ENCODE data around the gene ZNF467. TPM values are rescaled to one million over a fixed set of nuclear protein-coding genes. Genes with fewer than 3 reads are reported as not detected.

Gene ZNF467
- total and polyA plus RNA-seq, 2 donors (not counting 3 experiments of a cell fraction or from before 2014, with no cell fraction given) = 4.2 to 8.9 TPM

DNA sequence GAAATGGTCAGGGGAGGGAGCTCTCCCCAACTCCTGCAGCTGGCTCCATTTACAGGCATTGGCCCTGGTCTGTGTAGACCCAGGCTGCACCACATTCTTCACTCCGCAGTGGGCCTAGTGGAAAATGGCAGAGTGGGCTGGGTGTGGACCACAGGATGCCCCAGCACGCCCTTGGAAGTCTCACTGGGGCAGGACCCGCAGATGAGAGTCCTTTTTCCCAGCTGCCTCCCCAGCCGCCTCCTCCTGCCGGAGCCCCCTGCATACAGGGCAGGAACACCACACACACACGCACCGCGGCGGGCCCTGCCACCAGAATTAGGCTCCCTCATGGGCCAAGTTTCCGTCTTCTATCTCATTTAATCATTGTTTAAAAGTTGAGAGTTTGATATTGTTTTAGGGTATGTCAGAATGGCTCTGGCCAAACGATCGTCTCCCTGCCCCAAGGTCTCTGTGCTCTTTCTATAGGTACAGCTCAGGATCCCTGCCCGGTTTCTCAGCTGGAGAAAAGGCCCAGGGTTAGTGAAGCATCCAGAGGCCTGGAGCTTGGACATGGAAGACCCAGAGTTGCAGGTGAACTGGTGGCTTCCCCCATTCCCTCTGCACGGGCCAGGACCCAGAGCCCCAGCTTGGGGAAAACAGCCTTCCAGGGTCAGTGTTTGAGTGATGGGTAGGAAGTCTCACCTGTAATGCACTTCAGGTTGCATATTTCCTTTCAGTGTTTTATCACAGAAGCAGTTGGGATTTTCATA is 42.0 kb downstream of the ZNF467 start:
- ChIA-PET CTCF (interaction anchor here (5.4 kb wide), 1 partner anchor 10 kb away, joined by 39 read pairs; no protein-coding TSS in a partner anchor), POLR2A (no interaction called here)
- H2AFZ ChIP-seq (ENCODE audit: low read depth, low read length) = no peak overlapping the region
- H3K9ac ChIP-seq (replicated peaks; ENCODE audit: extremely low read depth, insufficient read depth, low read length) = no peak overlapping the region
- intact Hi-C loops (cut with micrococcal nuclease) (no loop called here), dilution Hi-C loops (cut with MboI; ENCODE audit: extremely low pct_ligation_motif_present, low sequenced_read_pairs) (no loop called here)
- H3K9me1 ChIP-seq (replicated peaks; ENCODE audit: control insufficient read depth, extremely low read depth, insufficient read depth, low read length) = no peaks in the 10 kb centered on the region
- no peak for TF ChIP-seq GATA2 (IDR thresholded peaks at IDR 0.05; ENCODE audit: insufficient read depth, insufficient read length, low read depth, low read length)
- no peak for TF ChIP-seq POLR2AphosphoS5 (IDR thresholded peaks at IDR 0.05; ENCODE audit: insufficient read depth, low read depth, low read length)
- peaks cover 0 to 14% of the 10 kb centered on the region in 2 experiments for H3K36me3 ChIP-seq (ENCODE audit: control insufficient read depth in 2 of 2, extremely low read depth in 1 of 2, insufficient read depth in 2 of 2, low read length in 2 of 2)
- H3K9me3 ChIP-seq (replicated peaks; ENCODE audit: control insufficient read depth, insufficient read depth, low read length) = no peaks in the 10 kb centered on the region
- no TSS peak for BruUV-seq (replicated peaks)
- H3K4me3 ChIP-seq (replicated peaks in 1 of 3; ENCODE audit: insufficient read depth in 1 of 3, low read depth in 1 of 3, low read length in 3 of 3) = no peak overlapping the region
- H3K27ac ChIP-seq (ENCODE audit: insufficient read depth, low read depth, low read length) = no peak overlapping the region
- no peaks in the 10 kb centered on the region for H4K20me1 ChIP-seq (replicated peaks; ENCODE audit: control insufficient read depth, extremely low read depth, insufficient read depth, low read length)
- no peak overlapping the region for H3K4me2 ChIP-seq (ENCODE audit: insufficient read depth, low read length)
- no peaks in the 10 kb centered on the region for H3K79me2 ChIP-seq (ENCODE audit: control insufficient read depth, insufficient read depth, low read length)
- no peak for DNase-seq (ENCODE audit: low read depth, low spot score)
- H3K4me1 ChIP-seq (ENCODE audit: control insufficient read depth, extremely low read depth, insufficient read depth, low read length) = no peaks in the 10 kb centered on the region
- no peaks in the 10 kb centered on the region for H3K27me3 ChIP-seq (ENCODE audit: control insufficient read depth in 2 of 2, insufficient read depth in 2 of 2, low read length in 2 of 2)
- no peak for FAIRE-seq

DNA sequence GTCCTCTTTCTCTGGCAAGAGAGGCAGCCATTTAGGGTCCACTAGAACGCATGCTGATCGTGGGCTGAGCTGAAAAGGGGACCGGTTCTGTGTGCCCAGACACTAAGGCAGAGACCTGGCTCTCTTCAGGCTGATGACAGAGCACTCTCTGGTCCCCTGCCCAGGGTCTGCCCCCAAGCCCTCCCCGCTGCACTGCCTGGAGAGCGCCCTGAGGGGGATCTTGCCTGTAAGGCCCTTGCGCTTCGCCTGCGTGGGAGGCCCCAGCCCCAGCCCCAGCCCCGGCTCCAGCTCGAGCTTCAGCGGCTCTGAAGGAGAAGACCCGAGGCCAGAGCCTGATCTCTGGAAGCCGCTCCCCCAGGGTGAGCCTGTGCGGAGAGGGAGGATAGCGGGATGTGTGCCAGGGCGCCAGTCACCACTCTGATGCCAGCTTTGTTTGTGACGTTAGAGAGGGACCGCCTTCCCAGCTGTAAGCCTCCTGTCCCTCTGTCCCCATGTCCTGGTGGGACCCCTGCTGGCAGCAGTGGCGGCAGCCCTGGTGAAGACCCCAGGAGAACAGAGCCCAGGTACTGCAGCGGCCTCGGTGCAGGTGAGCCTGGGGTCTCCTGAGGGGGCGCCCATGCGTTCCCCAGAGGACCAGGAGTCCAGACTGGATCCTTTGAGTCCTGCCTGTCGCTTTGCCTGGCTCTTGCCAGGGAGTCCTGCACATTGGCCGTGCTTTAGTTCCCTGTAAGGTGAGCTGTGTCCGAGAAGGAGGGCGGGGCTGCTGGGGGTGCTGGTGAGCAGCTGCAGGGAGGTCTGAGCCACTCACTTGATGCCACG is 43.2 kb downstream of the ZNF467 start:
- Histone ChIP-seq H3K9me1 (replicated peaks; ENCODE audit: control insufficient read depth, extremely low read depth, insufficient read depth, low read length) (no peaks in the 10 kb centered on the region), H3K9me3 (replicated peaks; ENCODE audit: control insufficient read depth, insufficient read depth, low read length) (no peaks in the 10 kb centered on the region), H3K36me3 (ENCODE audit: control insufficient read depth in 2 of 2, extremely low read depth in 1 of 2, insufficient read depth in 2 of 2, low read length in 2 of 2) (peaks cover 0 to 14% of the 10 kb centered on the region in 2 experiments), H3K4me2 (ENCODE audit: insufficient read depth, low read length) (no peak overlapping the region), H3K9ac (replicated peaks; ENCODE audit: extremely low read depth, insufficient read depth, low read length) (no peak overlapping the region), H3K4me1 (ENCODE audit: control insufficient read depth, extremely low read depth, insufficient read depth, low read length) (no peaks in the 10 kb centered on the region), H2AFZ (ENCODE audit: low read depth, low read length) (no peak overlapping the region), H3K79me2 (ENCODE audit: control insufficient read depth, insufficient read depth, low read length) (no peaks in the 10 kb centered on the region), H3K27me3 (ENCODE audit: control insufficient read depth in 2 of 2, insufficient read depth in 2 of 2, low read length in 2 of 2) (no peaks in the 10 kb centered on the region), H3K27ac (ENCODE audit: insufficient read depth, low read depth, low read length) (no peak overlapping the region), H3K4me3 (replicated peaks in 1 of 3; ENCODE audit: insufficient read depth in 1 of 3, low read depth in 1 of 3, low read length in 3 of 3) (no peak overlapping the region), H4K20me1 (replicated peaks; ENCODE audit: control insufficient read depth, extremely low read depth, insufficient read depth, low read length) (no peaks in the 10 kb centered on the region)
- CTCF ChIA-PET = interaction anchor here (1.1 to 5.4 kb wide), 2 partner anchors 11 to 14 kb away, joined by 3 to 39 read pairs; no protein-coding TSS in a partner anchor
- FAIRE-seq (no peak), DNase-seq (ENCODE audit: low read depth, low spot score) (no peak)
- dilution Hi-C loops (cut with MboI; ENCODE audit: extremely low pct_ligation_motif_present, low sequenced_read_pairs) (no loop called here), intact Hi-C loops (cut with micrococcal nuclease) (no loop called here)
- TF ChIP-seq GATA2 (IDR thresholded peaks at IDR 0.05; ENCODE audit: insufficient read depth, insufficient read length, low read depth, low read length) = no peak
- no peak for TF ChIP-seq JUN (IDR thresholded peaks at IDR 0.05; ENCODE audit: borderline replicate concordance, insufficient read depth, insufficient read length, low read depth)
- no peak for TF ChIP-seq EZH2 (IDR thresholded peaks at IDR 0.05; ENCODE audit: borderline replicate concordance, low read depth, low read length, severe bottlenecking)
- no peak for TF ChIP-seq POLR2A (IDR thresholded peaks at IDR 0.05; ENCODE audit: low read depth, low read length)
- no peak for TF ChIP-seq MYC (IDR thresholded peaks at IDR 0.05; ENCODE audit: low read depth, low read length)
- TF ChIP-seq FOS (IDR thresholded peaks at IDR 0.05; ENCODE audit: borderline replicate concordance, insufficient read depth, low read length) = no peak
- TF ChIP-seq, protein P1, sequence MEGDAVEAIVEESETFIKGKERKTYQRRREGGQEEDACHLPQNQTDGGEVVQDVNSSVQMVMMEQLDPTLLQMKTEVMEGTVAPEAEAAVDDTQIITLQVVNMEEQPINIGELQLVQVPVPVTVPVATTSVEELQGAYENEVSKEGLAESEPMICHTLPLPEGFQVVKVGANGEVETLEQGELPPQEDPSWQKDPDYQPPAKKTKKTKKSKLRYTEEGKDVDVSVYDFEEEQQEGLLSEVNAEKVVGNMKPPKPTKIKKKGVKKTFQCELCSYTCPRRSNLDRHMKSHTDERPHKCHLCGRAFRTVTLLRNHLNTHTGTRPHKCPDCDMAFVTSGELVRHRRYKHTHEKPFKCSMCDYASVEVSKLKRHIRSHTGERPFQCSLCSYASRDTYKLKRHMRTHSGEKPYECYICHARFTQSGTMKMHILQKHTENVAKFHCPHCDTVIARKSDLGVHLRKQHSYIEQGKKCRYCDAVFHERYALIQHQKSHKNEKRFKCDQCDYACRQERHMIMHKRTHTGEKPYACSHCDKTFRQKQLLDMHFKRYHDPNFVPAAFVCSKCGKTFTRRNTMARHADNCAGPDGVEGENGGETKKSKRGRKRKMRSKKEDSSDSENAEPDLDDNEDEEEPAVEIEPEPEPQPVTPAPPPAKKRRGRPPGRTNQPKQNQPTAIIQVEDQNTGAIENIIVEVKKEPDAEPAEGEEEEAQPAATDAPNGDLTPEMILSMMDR (IDR thresholded peaks at IDR 0.05; ENCODE audit: extremely low read depth in 1 of 2, insufficient read depth in 1 of 2, low read depth in 1 of 2, low read length in 2 of 2) = no peak
- TF ChIP-seq POLR2AphosphoS5 (IDR thresholded peaks at IDR 0.05; ENCODE audit: insufficient read depth, low read depth, low read length) = no peak
- TF ChIP-seq, protein P2, sequence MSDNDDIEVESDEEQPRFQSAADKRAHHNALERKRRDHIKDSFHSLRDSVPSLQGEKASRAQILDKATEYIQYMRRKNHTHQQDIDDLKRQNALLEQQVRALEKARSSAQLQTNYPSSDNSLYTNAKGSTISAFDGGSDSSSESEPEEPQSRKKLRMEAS (IDR thresholded peaks at IDR 0.05; ENCODE audit: insufficient read depth, insufficient read length) = no peak
- POLR2A ChIA-PET = no interaction called here
- no TSS peak for BruUV-seq (replicated peaks)

Measured in endothelial cell of umbilical vein (primary cell).